Body of pancreas (tissue), 4 donors: ENCODE data around the gene MYL6B. TPM values are rescaled to one million over a fixed set of nuclear protein-coding genes. Genes with fewer than 3 reads are reported as not detected.

ENCODE experiments used
- ATAC-seq: fragments of 150-250 bp; one replicate; pipeline ENCODE4 v1.9.1; 2016
- DNase-seq, 4 donors: peaks; one replicate each; pipeline ENCODE4 v3.0.0-alpha.2; 2019
- H3K27ac ChIP-seq, 4 donors: fragments of 200-600 bp; sonication (generic); 1 replicate in 3 of 4; 2 replicates in 1 of 4; pipeline versions ENCODE4 v1.5.1 to v1.6.1; 2016 to 2019; ENCODE audit warnings: mild to moderate bottlenecking in 1 of 4, mixed read lengths in 1 of 4, moderate library complexity in 1 of 4
- H3K27me3 ChIP-seq, 2 donors: fragments of 200-600 bp; sonication (generic); one replicate each; pipeline ENCODE4 v1.6.0; 2016; ENCODE audit warnings: mild to moderate bottlenecking in 1 of 2
- H3K36me3 ChIP-seq, 2 donors: fragments of 200-600 bp; sonication (generic); replicated peaks in 1 of 2; 2 replicates each; pipeline ENCODE4 v1.5.1; 2016; ENCODE audit warnings: low read depth in 2 of 2; ENCODE audit not compliant: insufficient read depth in 1 of 2
- H3K4me1 ChIP-seq: fragments of 200-600 bp; sonication (generic); one replicate; pipeline ENCODE4 v1.6.0; 2016
- H3K4me3 ChIP-seq, 2 donors: fragments of 200-600 bp; sonication (generic); 1 replicate in 1 of 2; 2 replicates in 1 of 2; pipeline ENCODE4 v1.5.1; 2016 to 2019
- H3K9me3 ChIP-seq, 3 donors: fragments of 200-600 bp; sonication (generic); 1 replicate in 2 of 3; 2 replicates in 1 of 3; pipeline ENCODE4 v1.5.1; 2016
- CTCF ChIP-seq, 7 experiments: fragments of 450-650 bp in 4 of 7; fragments of 200-600 bp in 3 of 7; sonication (generic) in 3 of 7; IDR thresholded peaks; one replicate each; pipeline ENCODE4 v1.5.1; 2016 to 2019; ENCODE audit warnings: antibody characterized with exemption in 7 of 7
- POLR2A ChIP-seq, 3 donors: fragments of 450-650 bp; IDR thresholded peaks; one replicate each; pipeline ENCODE4 v1.6.1; 2016; ENCODE audit warnings: antibody characterized with exemption in 3 of 3, mild to moderate bottlenecking in 2 of 3
- WGBS, 2 donors: methylation state at CpG; one replicate each; pipeline ENCODE4 v1.1.5; 2017; 5-methylcytosine and 5-hydroxymethylcytosine counted together
- intact Hi-C: fragments of 100-400 bp; cut with DNase I; formaldehyde crosslinking; loops from one replicate; pipeline ENCODE4 v1.15.1; 2023
- total RNA-seq, 2 donors: library from RNA; depleted of rRNA; stranded (reverse); fragments of >200 nt; gene quantifications; one replicate each; pipeline ENCODE4 v1.1.0, GENCODE V29; 2016

Gene MYL6B
- total RNA-seq, 2 donors from 2014 or later, result 7.5 to 24.1 TPM

- Histone ChIP-seq H3K4me3 (no peak overlapping the region), H3K36me3 (peaks cover 8 to 39% of the 10 kb centered on the region in 2 donors), H3K4me1 (peaks cover 27% of the 10 kb centered on the region), H3K27ac (no peak overlapping the region), H3K27me3 (no peaks in the 10 kb centered on the region), H3K9me3 (no peaks in the 10 kb centered on the region)
- intact Hi-C loops, result no loop called here
- TF ChIP-seq POLR2A (IDR thresholded peaks at IDR 0.05), result no peak
- TF ChIP-seq CTCF (IDR thresholded peaks at IDR 0.05), result no peak
- 89 to 91% methylated on average over 14 to 17 of the region's 17 CpGs for WGBS, 2 donors
- ATAC-seq (no peak), DNase-seq (no peak)
These were observed 11.9 kb downstream of the MYL6B start for GRCh38 chr12:56164345-56164729.

- ATAC-seq (no peak), DNase-seq (no peak)
- Histone ChIP-seq H3K4me3 (no peak overlapping the region), H3K4me1 (peaks cover 17% of the 10 kb centered on the region), H3K36me3 (peaks cover 8 to 44% of the 10 kb centered on the region in 2 donors), H3K9me3 (no peaks in the 10 kb centered on the region), H3K27ac (no peak overlapping the region), H3K27me3 (no peaks in the 10 kb centered on the region)
- no peak for TF ChIP-seq CTCF (IDR thresholded peaks at IDR 0.05)
- intact Hi-C loops, result no loop called here
- WGBS, 2 donors, result 83 to 91% methylated on average over 3 to 4 of the region's 4 CpGs
These were observed 13.0 kb downstream of the MYL6B start for GRCh38 chr12:56165369-56165768.

- Histone ChIP-seq H3K36me3 (peaks cover 5 to 48% of the 10 kb centered on the region in 2 donors), H3K4me3 (no peak overlapping the region), H3K9me3 (no peaks in the 10 kb centered on the region), H3K27me3 (no peaks in the 10 kb centered on the region), H3K27ac (no peak overlapping the region), H3K4me1 (no peaks in the 10 kb centered on the region)
- ATAC-seq (no peak), DNase-seq (no peak)
- no peak for TF ChIP-seq CTCF (IDR thresholded peaks at IDR 0.05)
- TF ChIP-seq POLR2A (IDR thresholded peaks at IDR 0.05), result no peak
- WGBS, 2 donors, result 85 to 91% methylated on average over 11 of the region's 11 CpGs
- intact Hi-C loops, result no loop called here
These were observed 16.9 kb downstream of the MYL6B start for GRCh38 chr12:56169229-56169759.

GRCh38 chr12:56172839-56173238 lies 20.5 kb downstream of the MYL6B start:
- Histone ChIP-seq H3K36me3 (peaks cover 5 to 47% of the 10 kb centered on the region in 2 donors), H3K27me3 (no peaks in the 10 kb centered on the region), H3K27ac (no peak overlapping the region), H3K4me1 (no peaks in the 10 kb centered on the region), H3K9me3 (no peaks in the 10 kb centered on the region), H3K4me3 (no peak overlapping the region)
- intact Hi-C loops, result no loop called here
- ATAC-seq, result no peak
- 88 to 98% methylated on average over 7 of the region's 7 CpGs for WGBS, 2 donors
- DNase-seq, result no peak
- TF ChIP-seq CTCF (IDR thresholded peaks at IDR 0.05), result no peak
- TF ChIP-seq POLR2A (IDR thresholded peaks at IDR 0.05), result no peak

GRCh38 chr12:56178347-56178746 lies 26.0 kb downstream of the MYL6B start:
- Histone ChIP-seq H3K4me3 (no peak overlapping the region), H3K27me3 (no peaks in the 10 kb centered on the region), H3K36me3 (peaks cover 7 to 42% of the 10 kb centered on the region in 2 donors), H3K27ac (no peak overlapping the region), H3K4me1 (no peaks in the 10 kb centered on the region), H3K9me3 (no peaks in the 10 kb centered on the region)
- 94 to 98% methylated on average over 3 of the region's 3 CpGs for WGBS, 2 donors
- intact Hi-C loops, result no loop called here
- no peak for TF ChIP-seq CTCF (IDR thresholded peaks at IDR 0.05)
- no peak for TF ChIP-seq POLR2A (IDR thresholded peaks at IDR 0.05)
- ATAC-seq (no peak), DNase-seq (no peak)
